PC-3 (cell line): ENCODE data around the gene BZW2.

ENCODE experiments used
- CTCF ChIP-seq: fragments of 300-600 bp; sonication (generic); conservative IDR thresholded peaks from 2 replicates; pipeline ENCODE4 v1.5.1; 2017; ENCODE audit warnings: antibody characterized with exemption, low read depth, mild to moderate bottlenecking, low read length
- EZH2 ChIP-seq: fragments of 300-600 bp; sonication (generic); IDR thresholded peaks from one replicate; pipeline ENCODE4 v1.6.1; 2017; ENCODE audit warnings: antibody characterized with exemption, mild to moderate bottlenecking, low read length; ENCODE audit not compliant: unreplicated experiment
- EZH2phosphoT487 ChIP-seq: fragments of 300-600 bp; sonication (generic); IDR thresholded peaks from 2 replicates; pipeline ENCODE4 v1.6.1; 2018; ENCODE audit warnings: mild to moderate bottlenecking, antibody characterized with exemption, low read length, borderline replicate concordance

- no peak for TF ChIP-seq CTCF
- no peak for TF ChIP-seq EZH2
- TF ChIP-seq EZH2phosphoT487 = no peak
Observed at GRCh38 chr7:16727736-16728135, 81.8 kb downstream of the BZW2 start.
